Left lung (tissue), 10 donors: ENCODE data around the gene PHACTR1. TPM values are rescaled to one million over a fixed set of nuclear protein-coding genes. Genes with fewer than 3 reads are reported as not detected.

ENCODE experiments used
- ATAC-seq: fragments of 200-7000 bp; cut with Tn5 transposase; one replicate; pipeline ENCODE4 v1.9.1; 2020; ENCODE audit warnings: moderate library complexity
- DNase-seq, 4 donors: peaks; one replicate each; pipeline ENCODE4 v3.0.0-alpha.2; 2013 to 2020
- H3K27ac ChIP-seq, 2 donors: fragments of 200-600 bp; sonication (generic) in 1 of 2; one replicate each; pipeline versions ENCODE4 v1.5.0 to v1.8.0; 2020 to 2021
- H3K27me3 ChIP-seq, 2 donors: fragments of 200-600 bp; sonication (generic) in 1 of 2; one replicate each; pipeline versions ENCODE4 v1.5.0 to v1.8.0; 2020 to 2021
- H3K36me3 ChIP-seq, 2 donors: fragments of 200-600 bp; sonication (generic) in 1 of 2; one replicate each; pipeline versions ENCODE4 v1.5.0 to v1.8.0; 2020 to 2021
- H3K4me1 ChIP-seq, 2 donors: fragments of 200-600 bp; one replicate each; pipeline ENCODE4 v1.8.0; 2021
- H3K4me3 ChIP-seq, 2 donors: fragments of 200-600 bp; sonication (generic) in 1 of 2; one replicate each; pipeline versions ENCODE4 v1.5.0 to v1.8.0; 2020 to 2021; ENCODE audit warnings: mild to moderate bottlenecking in 1 of 2
- H3K9me3 ChIP-seq, 2 donors: fragments of 200-600 bp; sonication (generic) in 1 of 2; one replicate each; pipeline versions ENCODE4 v1.5.0 to v1.8.0; 2020 to 2021
- CTCF ChIP-seq, 2 donors: fragments of 200-600 bp; sonication (generic) in 1 of 2; IDR thresholded peaks; one replicate each; pipeline versions ENCODE4 v1.5.0 to v1.8.0; 2021; ENCODE audit warnings: antibody characterized with exemption in 2 of 2
- intact Hi-C, 2 donors: fragments of 100-400 bp; cut with DNase I; formaldehyde crosslinking; loops; one replicate each; pipeline versions ENCODE4 v1.11.2 to v1.14.2; 2022
- polyA plus RNA-seq, 6 donors: library from polyadenylated mRNA; unstranded; fragments of 120-200 nt; gene quantifications; one replicate each; pipeline ENCODE4 v1.2.1, GENCODE V29; 2013; ENCODE audit not compliant: insufficient read length in 6 of 6
- total RNA-seq, 2 donors: library from RNA; stranded (reverse); fragmentation: NEBNext Ultra II Directional; extraction: Animal tissue kit (Norgen Biotek cat#: 25700); gene quantifications; one replicate each; pipeline ENCODE4 v1.2.1, GENCODE V29; 2021
- donor health status: DM: no; HTN: yes; CAD: no.
- donor health status: DM: no; HTN: no; CAD: no.

The PHACTR1 gene
- total and polyA plus RNA-seq, 8 donors = 12.1 to 53.3 (median 15.8) TPM

GRCh38 chr6:12891595-12891994 lies 175.0 kb downstream of the PHACTR1 start:
- DNase-seq = no peak
- Histone ChIP-seq H3K4me1 (peaks cover 0 to 4% of the 10 kb centered on the region in 2 donors), H3K36me3 (no peaks in the 10 kb centered on the region), H3K27ac (no peak overlapping the region), H3K27me3 (no peaks in the 10 kb centered on the region), H3K4me3 (no peak overlapping the region), H3K9me3 (peaks cover 0 to 11% of the 10 kb centered on the region in 2 donors)
- intact Hi-C loops = no loop called here
- ATAC-seq = no peak
- TF ChIP-seq CTCF (IDR thresholded peaks at IDR 0.05) = no peak

GRCh38 chr6:12892151-12892550 lies 175.6 kb downstream of the PHACTR1 start:
- H3K4me1 ChIP-seq = peaks cover 0 to 4% of the 10 kb centered on the region in 2 donors
- intact Hi-C loops = no loop called here
- no peak for ATAC-seq

GRCh38 chr6:12893036-12893435 lies 176.5 kb downstream of the PHACTR1 start:
- H3K27me3 ChIP-seq = no peaks in the 10 kb centered on the region
- H3K4me1 ChIP-seq = peaks cover 0 to 4% of the 10 kb centered on the region in 2 donors
- peaks cover 0 to 11% of the 10 kb centered on the region in 2 donors for H3K9me3 ChIP-seq
- intact Hi-C loops = no loop called here
- no peaks in the 10 kb centered on the region for H3K36me3 ChIP-seq
- no peak overlapping the region for H3K4me3 ChIP-seq
- no peak for DNase-seq
- ATAC-seq = no peak
- no peak for TF ChIP-seq CTCF (IDR thresholded peaks at IDR 0.05)
- no peak overlapping the region for H3K27ac ChIP-seq

More at GRCh38 chr6:12892151-12892550, 175.6 kb downstream of the PHACTR1 start:
- Histone ChIP-seq H3K27ac (no peak overlapping the region), H3K27me3 (no peaks in the 10 kb centered on the region), H3K4me3 (no peak overlapping the region), H3K36me3 (no peaks in the 10 kb centered on the region), H3K9me3 (peaks cover 0 to 11% of the 10 kb centered on the region in 2 donors)
- TF ChIP-seq CTCF (IDR thresholded peaks at IDR 0.05) = no peak
- no peak for DNase-seq

GRCh38 chr6:12895721-12896120 lies 179.2 kb downstream of the PHACTR1 start:
- Histone ChIP-seq H3K27me3 (no peaks in the 10 kb centered on the region), H3K4me1 (peaks cover 0 to 4% of the 10 kb centered on the region in 2 donors), H3K36me3 (no peaks in the 10 kb centered on the region), H3K27ac (no peak overlapping the region), H3K9me3 (peaks cover 0 to 11% of the 10 kb centered on the region in 2 donors), H3K4me3 (no peak overlapping the region)
- ATAC-seq (no peak), DNase-seq (no peak)
- TF ChIP-seq CTCF (IDR thresholded peaks at IDR 0.05) = no peak
- intact Hi-C loops = no loop called here

GRCh38 chr6:12896208-12896733 lies 179.7 kb downstream of the PHACTR1 start:
- TF ChIP-seq CTCF (IDR thresholded peaks at IDR 0.05) = no peak
- H3K4me3 ChIP-seq = no peak overlapping the region
- DNase-seq (no peak), ATAC-seq (no peak)
- no peaks in the 10 kb centered on the region for H3K27me3 ChIP-seq
- no peaks in the 10 kb centered on the region for H3K36me3 ChIP-seq
- peaks cover 0 to 4% of the 10 kb centered on the region in 2 donors for H3K4me1 ChIP-seq
- intact Hi-C loops = no loop called here
- H3K27ac ChIP-seq = no peak overlapping the region
- peaks cover 0 to 9% of the 10 kb centered on the region in 2 donors for H3K9me3 ChIP-seq
